HPDE6-E6E7 (cell line): Measurements from ENCODE around the gene P2RX5.
A peak's percentile ranks its signal among the peaks of the same experiment; 100 is the strongest.
"Not testable (repeated sequence)": the region's sequence is repeated elsewhere in the genome, so short reads cannot be mapped to it uniquely, and the experiment has no call there.

Source experiments
- DNase-seq: peaks from one replicate; pipeline ENCODE4 v3.0.0; 2011; ENCODE audit warnings: missing footprints; ENCODE audit errors: extremely low spot score

P2RX5 gene

GRCh38 chr17:3712811-3713463 is 17.0 kb upstream of the P2RX5 start:
- DNase-seq: no peak

- DNase-seq: no peak
Measured at GRCh38 chr17:3710951-3711383, 15.0 kb upstream of the P2RX5 start.

DNA sequence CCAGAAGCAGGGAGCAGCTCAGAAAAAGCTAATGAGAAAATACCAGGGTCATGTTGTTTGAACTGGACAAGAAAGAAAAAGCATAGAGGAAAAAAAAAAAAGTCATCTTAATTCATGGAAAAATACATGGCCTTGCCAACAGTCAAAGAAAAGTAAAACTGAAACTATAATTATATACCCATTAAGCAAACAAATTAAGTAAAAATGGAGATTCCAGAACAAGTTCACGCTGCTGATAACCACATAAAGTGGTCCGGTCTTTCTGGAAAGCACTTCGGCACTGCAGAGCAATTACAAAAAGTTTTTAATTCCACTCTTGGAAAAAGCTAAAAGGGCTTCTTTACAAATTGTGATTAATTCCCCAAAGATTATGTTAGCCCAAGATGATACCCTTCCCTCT is 12.4 kb upstream of the P2RX5 start:
- DNase-seq: no peak

DNA sequence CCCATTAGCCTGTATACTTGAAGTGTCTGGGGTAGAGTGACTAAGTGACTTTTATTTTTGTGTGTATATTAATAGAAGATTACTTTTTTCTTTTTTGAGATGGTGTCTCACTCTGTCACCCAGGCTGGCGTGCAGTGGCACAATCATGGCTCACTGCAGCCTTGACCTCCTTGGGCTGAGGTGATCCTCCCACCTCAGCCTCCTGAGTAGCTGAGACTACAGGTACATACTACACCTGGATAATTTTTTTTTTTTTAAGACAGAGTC is 9.7 kb upstream of the P2RX5 start:
- not testable (repeated sequence) for DNase-seq

GRCh38 chr17:3704931-3705717 is 9.2 kb upstream of the P2RX5 start:
- no peak for DNase-seq

DNA sequence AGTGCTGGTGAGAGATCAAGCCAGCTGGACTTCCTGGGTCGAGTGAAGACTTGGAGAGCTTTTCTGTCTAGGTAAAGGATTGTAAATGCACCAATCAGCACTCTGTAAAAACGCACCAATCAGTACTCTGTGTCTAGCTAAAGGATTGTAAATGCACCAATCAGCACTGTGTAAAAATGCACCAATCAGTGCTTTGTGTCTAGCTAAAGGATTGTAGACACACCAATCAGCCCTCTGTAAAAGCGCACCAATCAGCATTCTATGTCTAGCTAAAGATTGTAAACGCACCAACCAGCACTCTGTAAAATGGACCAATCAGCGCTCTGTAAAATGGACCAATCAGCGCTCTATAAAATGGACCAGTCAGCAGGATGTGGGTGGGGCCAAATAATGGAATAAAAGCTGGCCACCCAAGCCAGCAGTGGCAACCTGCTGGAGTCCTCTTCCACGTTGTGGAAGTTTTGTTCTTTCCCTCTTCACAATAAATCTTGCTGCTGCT is 6.1 kb upstream of the P2RX5 start:
- DNase-seq: not testable (repeated sequence)

DNA sequence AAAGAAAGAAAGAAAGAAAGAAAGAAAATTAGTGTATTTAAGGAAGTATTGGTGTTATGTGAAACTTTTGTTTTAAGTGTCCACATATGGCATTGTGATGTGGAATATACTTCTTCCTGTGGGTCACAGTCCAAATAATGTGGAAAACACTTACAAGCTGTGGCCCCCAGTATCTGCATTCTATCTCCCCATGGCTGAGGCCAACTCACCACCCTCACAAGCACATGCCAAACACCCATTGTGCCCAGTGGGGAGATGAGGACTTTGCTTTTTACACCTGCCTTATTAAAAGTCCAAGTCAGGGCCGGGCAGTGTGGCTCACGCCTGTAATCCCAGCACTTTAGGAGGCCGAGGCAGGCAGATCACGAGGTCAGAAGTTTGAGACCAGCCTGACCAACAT is 4.0 kb upstream of the P2RX5 start:
- DNase-seq: no peak

DNA sequence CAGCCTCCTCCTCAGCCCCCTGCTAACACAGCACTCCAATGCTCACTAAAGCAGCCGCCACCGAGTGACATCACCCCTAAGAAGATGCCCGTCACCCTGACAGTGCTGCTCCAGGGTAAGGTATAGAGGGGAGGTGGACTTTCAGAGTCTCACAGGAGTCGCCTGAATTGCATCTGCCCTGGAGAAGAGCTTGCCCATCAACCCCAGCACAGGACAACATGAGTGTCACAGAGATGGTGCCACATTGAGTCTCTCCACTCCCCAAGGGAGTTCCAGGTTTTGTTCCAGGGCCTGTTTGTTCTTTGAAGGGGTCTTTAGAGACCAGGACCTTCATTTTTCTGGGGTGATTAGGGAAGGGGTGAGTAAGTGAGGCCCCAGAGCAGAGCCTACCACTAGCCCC is 2.2 kb upstream of the P2RX5 start:
- no peak for DNase-seq

GRCh38 chr17:3697103-3697476 is 1.1 kb upstream of the P2RX5 start:
- DNase-seq: no peak

DNA sequence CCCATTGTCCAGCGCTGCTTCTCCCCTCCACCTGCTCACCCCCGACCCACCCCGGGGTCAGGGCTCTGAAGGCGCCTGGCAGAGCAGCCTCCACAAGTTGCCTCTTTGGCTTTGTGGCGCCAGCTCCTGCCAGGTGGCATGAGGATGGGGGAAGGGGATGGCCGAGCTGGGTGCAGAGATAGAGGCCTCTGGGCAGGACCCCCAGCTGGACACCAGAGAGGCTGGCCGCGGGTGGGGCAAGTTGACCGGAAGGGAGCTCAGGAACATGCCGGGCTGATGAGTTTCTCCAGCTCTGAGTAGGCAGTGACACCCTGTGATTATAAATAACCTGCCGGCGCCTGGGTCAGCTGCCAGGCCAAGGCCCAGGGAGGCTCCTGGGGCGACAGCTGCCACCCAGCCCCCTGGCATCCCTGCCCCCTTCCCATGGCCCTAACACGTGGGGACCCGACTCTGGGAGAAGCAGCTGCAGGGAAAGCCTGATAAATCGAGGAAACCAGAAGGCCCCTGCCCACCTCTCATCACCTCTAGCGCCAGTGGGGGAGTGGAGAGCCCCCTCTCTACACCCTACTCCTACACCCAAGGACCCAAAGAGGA is 729 bp downstream of the P2RX5 start:
- DNase-seq: no peak

GRCh38 chr17:3693829-3694231 is 2.1 kb downstream of the P2RX5 start:
- no peak for DNase-seq

- DNase-seq: no peak
Measured at GRCh38 chr17:3693141-3693540, 2.8 kb downstream of the P2RX5 start.

GRCh38 chr17:3692346-3692745 is 3.6 kb downstream of the P2RX5 start:
- DNase-seq: no peak

GRCh38 chr17:3691617-3692067 is 4.3 kb downstream of the P2RX5 start:
- no peak for DNase-seq

DNA sequence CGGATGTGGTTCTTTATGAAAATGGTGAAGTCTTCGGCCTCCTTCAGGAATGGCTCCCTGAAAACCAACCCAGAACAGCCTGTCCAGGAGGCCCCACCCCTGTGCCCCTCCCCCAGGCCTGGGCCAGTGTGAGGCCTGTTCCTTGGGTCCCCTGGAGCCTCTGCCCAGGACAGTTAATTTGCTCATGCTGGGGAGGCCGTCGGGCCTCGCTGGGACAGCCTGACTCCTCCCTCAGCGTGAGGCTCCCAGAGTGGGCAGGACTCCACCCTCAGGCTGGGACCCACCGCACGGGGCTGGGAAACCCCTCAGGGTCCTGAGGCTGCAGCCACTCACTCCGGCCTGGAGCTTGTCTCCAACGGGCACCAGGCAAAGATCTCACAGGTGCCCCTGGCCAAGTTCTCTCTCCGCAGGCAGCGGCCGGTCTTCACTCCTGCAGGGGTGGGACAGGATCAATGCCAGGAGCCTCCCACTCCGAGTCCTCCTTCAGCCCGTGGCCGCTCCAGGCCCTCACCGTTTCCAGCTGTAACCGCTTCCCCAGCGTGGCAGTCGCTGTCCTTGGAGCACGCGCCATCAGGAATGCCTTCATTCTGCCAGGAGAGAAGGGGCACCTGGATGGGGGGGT is 5.8 kb downstream of the P2RX5 start:
- DNase-seq: no peak

DNA sequence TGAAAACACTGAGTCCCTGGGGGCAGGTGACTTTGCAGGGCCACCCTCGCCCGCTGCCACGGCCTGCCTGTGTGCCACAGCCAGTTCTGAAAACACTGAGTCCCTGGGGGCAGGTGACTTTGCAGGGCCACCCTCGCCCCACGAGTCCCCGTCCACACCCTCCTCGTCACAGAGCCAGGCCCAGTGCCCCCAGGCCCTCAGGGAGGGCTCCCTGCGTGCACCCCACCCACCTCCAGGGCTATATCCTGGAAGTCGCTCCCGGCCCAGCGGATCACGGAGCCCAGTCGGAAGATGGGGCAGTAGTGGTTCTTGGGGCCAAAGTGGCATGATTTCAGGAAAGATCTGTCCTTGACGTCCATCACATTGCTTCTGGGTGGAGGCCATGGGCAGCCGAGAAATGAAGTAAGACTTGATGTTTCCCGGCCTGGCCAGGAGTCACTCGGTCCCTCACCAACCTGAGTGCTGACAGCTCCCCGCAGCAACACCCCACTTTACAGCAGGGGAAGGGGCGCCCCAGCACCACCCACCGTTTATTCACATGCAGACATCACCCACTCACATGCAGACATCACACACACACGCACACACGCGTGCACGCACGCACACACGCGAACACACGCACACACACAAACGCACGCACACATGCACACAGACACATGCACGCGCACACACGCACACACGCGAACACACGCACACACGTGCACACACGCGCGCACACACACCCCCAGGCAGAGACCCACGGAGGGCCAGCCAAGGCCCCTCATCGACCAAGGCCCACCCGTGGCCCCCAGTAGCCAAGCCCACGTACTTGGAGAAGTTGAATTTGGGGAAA is 6.5 kb downstream of the P2RX5 start:
- no peak for DNase-seq

- DNase-seq: no peak
Measured at GRCh38 chr17:3688852-3689261, 7.1 kb downstream of the P2RX5 start.

GRCh38 chr17:3688027-3688553 is 7.9 kb downstream of the P2RX5 start:
- DNase-seq: no peak

DNA sequence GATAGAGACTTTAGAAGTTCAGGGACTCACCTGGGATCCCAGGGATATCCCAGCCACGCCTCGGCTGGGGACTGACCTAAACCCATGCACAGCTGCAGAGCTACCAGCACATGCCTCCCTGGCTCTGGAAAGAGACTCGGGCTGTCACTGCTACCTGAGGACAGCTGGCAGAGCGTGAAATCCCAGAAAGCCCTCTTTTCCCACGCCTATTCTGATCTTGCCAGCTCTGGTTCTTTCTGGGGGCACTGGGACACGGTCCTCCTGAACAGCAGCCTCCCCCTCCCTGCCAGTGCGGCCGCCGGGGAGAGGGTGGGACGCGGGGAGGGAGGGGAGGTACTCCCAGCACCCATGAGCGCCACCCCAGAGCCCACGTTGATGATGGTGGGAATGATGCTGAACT is 10.8 kb downstream of the P2RX5 start:
- no peak for DNase-seq

- DNase-seq: peak; percentile 55
Measured at GRCh38 chr17:3683054-3683511, 12.9 kb downstream of the P2RX5 start.

- no peak for DNase-seq
Measured at GRCh38 chr17:3682033-3682432, 13.9 kb downstream of the P2RX5 start.
